GM18861 (cell line): ENCODE results near the gene ZC2HC1B.
"Not testable (repeated sequence)": the region's sequence is repeated elsewhere in the genome, so short reads cannot be mapped to it uniquely, and the experiment has no call there.

Experiments used
- ATAC-seq: cut with Tn5 transposase; IDR thresholded peaks from one replicate; pipeline ENCODE4 v1.9.1; 2021; ENCODE audit not compliant: unreplicated experiment

ZC2HC1B gene, protein sequence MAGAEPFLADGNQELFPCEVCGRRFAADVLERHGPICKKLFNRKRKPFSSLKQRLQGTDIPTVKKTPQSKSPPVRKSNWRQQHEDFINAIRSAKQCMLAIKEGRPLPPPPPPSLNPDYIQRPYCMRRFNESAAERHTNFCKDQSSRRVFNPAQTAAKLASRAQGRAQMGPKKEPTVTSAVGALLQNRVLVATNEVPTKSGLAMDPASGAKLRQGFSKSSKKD

DNA sequence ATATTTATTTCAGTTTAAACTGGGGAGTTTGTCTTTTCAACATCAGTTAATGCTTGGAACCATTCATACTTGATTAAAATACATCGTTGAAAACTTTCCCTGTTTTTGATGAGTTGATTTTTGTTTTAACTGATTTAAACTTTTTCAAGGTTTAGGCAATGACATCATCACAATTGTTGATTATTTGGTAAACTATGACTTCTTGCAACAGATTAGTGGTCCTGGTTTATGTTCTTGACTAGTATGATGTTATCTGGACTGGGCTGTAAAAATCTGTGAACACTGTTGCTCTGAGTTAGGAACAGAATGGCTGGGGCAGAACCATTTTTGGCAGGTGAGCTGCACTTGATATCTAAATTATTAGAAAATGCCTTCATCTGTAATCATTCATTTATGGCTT is at the start of gene ZC2HC1B:
Gene ZC2HC1B (plus strand): TSS at position 241 of the 400 bp plus-strand sequence. CDS start 66 bp downstream, at position 307.
- ATAC-seq, result no peak

DNA sequence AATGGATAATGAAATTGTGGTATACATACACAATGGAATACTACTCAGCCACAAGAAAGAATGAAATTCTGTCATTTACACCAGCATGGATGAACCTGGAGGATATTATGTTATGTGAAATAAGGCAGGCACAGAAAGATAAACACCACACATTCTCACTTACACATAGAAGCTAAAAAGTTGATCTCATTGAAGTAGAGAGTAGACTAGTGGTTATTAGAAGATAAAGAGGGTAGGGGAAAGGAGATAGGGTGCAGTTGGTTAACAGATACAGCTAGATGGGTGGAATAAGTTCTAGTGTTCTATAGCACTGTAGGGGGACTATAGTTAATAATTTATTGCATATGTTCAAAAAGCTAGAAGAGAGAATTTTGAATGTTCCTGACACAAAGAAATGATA is 46.7 kb upstream of the ZC2HC1B start:
- ATAC-seq, result no peak

DNA sequence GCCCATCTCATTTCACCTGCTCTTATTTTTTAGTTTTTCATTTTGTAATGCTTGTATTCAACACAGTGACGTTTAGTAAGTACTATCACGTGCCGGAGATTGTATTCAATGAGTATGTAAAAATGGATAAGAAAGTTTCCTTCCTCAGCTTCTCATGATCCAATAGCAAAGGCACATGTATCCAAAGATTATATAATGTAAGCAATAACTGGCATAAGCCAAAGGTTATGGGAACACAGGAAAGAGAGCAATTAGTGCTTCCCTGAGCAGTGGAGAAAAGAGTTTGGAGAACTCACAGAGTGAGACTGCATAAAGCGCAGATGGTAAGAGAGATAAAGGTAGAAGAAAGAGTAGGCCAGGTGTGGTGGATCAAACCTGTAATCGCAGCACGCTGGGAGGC is 42.9 kb upstream of the ZC2HC1B start:
- no peak for ATAC-seq

DNA sequence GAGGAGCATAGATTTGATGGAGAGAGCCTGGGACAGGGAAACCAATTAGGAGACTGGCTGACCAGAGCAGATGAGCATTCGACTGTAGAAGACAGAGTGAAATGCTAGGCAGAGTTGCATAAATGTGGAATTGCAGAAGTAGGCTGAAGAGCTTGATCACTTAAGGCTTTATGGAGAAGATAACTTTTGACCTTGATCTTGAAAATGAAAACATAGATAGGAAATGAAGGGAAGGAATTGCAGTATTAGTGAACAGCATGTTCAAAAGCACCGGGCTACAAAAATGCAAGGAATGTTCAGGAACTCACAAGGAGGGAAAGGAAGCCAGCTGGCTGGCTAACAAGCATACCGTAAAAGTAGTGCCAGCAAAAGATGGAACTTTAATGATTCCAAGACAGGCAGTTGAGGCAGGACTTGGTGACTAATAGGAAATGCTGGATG is 41.7 kb upstream of the ZC2HC1B start:
- no peak for ATAC-seq

DNA sequence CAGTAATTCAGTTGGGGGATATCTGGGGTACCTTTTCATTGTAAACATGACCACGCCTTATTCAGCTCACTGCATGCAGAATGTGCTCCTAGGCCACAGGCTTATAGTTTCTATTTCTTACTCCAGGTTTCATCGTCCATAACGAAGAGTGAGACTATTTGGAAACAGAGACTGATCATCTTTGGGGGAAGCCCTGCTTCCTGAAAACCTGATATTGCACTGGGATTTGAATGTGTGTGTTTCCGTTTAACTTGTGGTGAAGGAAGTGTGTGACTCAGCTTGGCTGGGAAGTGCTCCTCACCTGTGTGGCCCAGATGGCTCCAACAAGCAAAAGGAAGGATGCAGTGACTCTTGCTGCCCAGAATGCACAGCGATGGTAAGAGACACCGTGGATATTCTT is 40.7 kb upstream of the ZC2HC1B start:
- no peak for ATAC-seq

DNA sequence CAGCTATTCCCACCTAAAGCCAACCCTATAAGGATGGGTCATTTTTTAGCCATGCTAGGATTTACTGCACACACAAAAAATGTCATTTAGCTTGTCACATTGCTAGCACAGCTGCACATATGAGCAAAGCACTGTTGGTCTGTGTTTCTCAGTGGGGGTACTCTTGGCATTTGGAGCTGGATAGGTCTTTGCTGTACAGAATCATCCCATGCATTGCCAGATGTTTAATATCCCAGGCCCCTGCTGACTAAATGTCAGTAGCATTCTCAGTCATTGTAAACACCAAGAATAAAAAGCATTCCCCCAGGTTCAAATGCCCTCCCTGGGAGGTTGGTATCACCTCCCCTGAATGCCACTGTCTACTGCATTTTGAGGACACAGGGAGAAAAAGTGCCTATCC is 35.7 kb upstream of the ZC2HC1B start:
- ATAC-seq, result no peak

DNA sequence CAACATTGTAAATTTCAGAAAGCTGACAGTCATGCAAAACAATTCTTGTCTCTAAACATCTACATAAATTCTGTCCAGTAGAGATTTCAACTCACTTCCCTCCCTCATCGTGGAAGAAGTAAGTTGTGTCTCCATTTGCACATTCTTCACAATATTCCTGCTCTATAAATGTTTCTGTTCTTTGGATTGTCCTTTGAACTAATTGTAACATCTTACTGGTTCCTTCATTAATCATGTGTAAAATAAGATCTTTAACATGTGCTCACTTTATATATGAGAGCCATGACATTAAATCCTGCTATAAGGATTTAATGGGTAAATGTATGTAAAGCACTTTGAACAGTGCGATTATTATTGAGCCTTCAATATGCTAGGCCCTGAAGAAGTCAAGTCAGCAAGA is 28.1 kb upstream of the ZC2HC1B start:
- ATAC-seq, result no peak

DNA sequence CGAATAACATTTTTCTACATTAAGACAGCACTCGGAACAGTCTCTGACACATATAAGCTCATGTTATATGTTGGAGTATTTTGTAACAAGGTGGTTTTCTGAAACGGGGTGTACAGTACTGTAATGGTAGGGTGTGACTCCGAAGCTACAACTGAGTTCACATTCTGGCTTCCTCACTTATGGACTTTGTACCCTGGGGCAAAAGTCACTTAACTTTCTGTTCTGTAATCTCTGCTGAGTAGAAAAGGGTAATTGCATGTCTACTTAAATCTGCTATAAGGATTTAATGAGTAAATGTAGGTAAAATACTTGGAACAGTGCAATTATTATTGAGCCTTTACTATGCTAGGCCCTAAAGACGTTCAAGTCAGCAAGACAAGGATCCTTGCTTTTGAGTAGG is 25.9 kb upstream of the ZC2HC1B start:
- no peak for ATAC-seq

DNA sequence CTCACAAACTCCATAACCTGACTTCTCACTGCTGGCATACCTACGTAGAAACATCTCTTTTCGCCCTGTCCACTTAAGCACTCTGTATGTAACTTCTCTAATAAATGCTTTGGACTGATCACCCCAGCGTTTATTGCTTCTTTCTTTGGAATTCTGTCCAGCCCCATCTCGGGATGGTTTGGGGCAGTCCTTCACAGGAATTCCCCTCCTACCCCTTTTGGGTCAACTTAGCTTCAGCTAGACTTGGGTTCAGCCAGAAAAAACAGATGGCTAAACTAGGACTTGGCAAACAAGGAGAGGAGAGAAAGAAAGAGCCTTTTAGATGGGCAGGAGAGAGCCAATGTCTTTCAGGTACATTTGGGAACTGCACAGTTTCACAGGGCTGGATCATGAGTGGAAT is 25.1 kb upstream of the ZC2HC1B start:
- ATAC-seq, result no peak

DNA sequence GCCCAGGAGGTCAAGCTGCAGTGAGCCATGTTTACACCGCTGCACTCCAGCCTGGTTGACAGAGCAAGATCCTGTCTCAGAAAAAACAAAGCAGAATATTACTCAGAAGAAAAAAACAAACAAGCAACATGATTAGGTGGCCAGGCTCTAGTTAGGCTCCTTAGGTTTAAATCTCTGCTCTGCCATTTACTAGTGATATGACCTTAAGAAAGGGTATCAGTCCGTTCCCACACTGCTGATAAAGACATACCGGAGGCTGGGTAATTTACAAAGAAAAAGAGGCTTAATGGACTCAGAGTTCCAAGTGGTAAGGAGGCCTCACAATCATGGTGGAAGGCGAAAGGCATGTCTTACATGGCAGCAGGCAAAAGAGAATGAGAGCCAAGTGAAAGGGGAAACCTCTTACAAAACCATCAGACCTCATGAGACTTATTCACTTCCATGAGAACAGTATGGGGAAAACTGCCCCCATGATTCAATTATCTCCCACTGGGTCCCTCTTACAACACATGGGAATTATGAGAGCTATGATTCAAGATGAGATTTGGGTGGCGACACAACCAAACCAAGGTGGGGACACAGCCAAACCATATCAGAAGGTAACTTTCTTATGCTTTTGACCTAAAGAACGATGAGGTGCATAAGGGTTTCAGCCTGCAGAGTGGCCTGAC is 23.5 kb upstream of the ZC2HC1B start:
- no peak for ATAC-seq

DNA sequence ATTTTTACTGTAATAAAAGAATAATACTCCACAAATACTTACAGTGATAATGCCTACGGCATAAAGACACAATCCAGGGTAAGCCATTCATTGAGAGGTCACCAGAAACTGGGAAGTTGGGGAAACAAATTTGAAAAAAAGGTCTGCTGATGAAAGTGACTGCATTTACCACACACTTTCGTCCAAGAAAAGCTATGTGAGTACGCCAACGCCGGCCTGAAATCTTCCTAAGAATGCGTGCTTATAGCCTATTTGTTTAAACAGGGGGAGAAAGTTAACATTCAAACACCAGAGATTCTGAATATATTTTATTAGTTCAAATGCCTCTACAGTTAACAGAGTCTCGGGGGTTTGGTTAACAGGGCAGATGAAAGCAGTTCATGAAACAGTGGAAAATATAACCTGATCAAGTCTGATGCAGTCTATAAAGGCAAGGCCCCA is 21.8 kb upstream of the ZC2HC1B start:
- ATAC-seq, result no peak

DNA sequence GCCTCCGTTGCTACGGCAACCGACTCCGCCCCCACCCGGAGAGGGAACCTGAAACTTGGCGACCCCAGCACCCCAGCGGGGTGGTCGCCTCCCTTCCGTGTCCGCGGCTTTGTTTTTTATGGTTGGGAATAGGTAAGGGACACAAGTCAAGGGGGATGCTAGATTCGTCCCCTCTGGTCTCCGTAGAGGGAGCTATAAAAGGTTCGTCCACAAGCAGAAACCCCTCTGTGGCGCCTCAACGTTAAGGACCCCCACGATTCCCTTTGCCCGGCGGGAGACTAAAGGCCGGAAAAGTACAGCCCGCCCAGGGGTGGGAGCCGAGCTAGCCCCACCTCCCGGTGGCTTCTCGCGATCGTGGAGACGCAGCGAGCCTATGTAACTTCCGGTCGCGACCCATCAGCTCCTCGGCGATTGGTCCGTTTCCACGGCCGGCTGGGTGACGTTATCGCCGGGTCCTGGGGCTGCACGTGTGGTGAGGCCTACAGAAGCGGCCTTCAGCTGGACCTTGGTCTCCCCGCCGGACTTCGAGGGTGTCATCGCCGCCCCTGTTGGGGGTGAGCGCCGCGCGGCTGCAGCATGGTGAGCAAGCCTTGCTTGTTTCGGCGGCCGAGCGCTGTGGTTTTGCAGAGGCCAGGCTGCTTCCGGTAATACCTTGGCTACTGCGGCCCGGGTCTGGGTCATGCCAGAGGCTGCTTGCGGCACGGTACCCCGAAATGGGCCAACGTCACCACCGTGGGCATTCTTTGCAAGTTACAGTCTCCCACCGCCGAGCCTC is 21.2 kb upstream of the ZC2HC1B start, which contains the start of gene LTV1:
Gene LTV1 (plus strand): TSS at position 437 of the 775 bp plus-strand sequence. CDS start 140 bp downstream, at position 577.
- ATAC-seq, result peak; percentile 99

DNA sequence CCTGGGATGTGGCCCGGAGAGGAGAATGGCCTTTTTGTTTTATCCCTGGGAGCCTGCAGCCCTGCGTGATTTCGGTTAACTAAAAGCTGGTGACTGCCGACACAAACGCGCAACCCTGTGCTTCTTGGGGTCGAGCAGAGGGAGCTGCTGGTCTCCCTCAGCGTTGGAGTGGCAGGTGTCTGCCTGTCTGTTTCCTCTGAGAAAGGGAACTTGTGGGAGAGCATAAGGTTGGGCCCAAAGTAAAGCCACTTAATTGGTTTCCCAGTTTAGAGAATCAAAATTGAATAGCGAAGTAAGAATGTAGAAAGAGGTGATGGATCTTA is 20.6 kb upstream of the ZC2HC1B start:
- ATAC-seq, result no peak

DNA sequence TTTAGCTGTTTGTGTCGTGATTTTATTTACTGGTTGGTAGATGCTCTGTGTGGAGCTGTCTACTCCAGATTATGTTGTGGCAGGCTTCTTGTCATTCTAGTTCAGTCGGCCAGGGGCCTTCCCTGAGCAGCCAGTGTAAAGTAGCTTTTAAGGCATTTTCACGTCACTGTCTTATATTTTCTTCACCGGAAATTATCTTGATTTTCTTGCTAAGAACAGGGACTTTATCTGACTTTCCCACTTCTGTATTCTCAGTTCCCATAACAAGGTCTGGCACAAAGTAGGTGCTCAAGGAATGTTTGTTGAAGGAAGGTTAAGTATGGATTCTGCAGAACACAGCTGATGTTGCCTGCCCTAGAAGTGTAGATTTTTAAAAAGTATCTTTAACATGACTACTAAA is 20.3 kb upstream of the ZC2HC1B start:
- no peak for ATAC-seq

DNA sequence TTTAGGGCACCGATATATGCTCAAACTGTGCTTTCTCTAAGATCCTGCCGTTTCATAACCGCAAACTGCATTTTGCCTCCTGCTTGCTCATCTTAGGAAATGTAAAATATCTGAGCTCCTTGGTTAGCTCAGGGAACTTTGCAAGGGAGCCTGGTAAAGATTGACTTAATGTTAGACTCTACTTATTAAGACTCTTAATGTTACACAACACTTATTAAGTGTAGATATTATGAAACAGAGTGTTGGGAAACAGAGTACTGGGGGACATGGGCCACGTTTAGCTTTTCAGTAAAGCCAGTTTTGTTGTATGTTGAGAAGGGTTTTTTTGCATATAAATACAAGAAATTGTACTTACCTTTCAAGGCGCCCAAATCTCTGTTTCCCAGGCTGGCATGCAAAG is 19.2 kb upstream of the ZC2HC1B start:
- no peak for ATAC-seq

DNA sequence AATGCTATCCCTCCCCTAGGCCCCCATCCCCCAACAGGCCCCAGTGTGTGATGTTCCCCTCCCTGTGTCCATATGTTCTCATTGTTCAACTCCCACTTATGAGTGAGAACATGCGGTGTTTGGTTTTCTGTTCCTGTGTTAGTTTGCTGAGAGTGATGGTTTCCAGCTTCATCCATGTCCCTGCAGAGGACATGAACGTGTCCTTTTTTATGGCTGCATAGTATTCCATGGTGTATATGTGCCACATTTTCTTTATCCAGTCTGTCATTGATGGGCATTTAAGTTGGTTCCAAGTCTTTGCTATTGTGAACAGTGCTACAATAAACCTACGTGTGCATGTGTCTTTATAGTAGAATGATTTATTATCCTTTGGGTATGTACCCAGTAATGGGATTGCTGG is 12.6 kb upstream of the ZC2HC1B start:
- not testable (repeated sequence) for ATAC-seq

DNA sequence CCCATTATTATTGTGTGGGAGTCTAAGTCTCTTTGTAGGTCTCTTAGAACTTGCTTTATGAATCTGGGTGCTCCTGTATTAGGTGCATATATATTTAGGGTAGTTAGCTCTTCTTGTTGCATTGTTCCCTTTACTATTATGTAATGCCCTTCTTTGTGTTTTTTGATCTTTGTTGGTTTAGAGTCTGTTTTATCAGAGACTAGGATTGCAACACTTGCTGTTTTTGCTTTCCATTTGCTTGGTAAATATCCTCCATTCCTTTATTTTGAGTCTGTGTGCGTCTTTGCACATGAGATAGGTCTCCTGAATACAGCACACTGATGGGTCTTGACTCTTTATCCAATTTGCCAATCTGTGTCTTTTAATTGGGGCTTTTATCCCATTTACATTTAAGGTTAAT is 9.2 kb upstream of the ZC2HC1B start:
- not testable (repeated sequence) for ATAC-seq

DNA sequence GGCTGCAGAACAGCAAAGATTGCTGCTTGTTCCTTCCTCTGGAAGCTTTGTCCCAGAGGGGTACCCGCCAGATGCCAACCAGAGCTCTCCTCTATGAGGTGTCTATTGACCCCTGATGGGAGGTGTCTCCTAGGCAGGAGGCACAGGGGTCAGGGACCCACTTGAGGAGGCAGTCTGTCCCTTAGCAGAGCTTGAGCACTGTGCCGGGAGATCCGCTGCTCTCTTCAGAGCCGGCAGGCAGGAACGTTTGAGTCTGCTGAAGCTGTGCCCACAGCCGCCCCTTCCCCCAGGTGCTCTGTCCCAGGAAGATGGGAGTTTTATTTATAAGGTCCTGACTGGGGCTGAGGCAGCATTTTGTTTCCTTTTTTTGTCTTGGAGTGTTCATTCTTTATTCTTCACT is 7.5 kb upstream of the ZC2HC1B start:
- not testable (repeated sequence) for ATAC-seq

DNA sequence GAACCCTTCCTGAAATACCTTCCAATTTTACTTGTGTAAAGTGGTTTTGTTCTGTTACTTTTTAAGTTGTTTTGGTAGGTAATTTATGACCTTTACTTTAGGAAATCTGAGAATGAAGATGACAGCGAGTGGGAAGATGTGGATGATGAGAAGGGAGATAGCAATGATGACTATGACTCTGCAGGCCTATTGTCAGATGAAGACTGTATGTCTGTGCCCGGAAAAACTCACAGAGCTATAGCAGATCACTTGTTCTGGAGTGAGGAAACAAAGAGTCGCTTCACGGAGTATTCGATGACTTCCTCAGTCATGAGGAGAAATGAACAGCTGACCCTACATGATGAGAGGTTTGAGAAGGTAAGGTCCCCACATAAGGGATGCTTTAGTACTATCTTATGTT is 6.6 kb upstream of the ZC2HC1B start:
- no peak for ATAC-seq

DNA sequence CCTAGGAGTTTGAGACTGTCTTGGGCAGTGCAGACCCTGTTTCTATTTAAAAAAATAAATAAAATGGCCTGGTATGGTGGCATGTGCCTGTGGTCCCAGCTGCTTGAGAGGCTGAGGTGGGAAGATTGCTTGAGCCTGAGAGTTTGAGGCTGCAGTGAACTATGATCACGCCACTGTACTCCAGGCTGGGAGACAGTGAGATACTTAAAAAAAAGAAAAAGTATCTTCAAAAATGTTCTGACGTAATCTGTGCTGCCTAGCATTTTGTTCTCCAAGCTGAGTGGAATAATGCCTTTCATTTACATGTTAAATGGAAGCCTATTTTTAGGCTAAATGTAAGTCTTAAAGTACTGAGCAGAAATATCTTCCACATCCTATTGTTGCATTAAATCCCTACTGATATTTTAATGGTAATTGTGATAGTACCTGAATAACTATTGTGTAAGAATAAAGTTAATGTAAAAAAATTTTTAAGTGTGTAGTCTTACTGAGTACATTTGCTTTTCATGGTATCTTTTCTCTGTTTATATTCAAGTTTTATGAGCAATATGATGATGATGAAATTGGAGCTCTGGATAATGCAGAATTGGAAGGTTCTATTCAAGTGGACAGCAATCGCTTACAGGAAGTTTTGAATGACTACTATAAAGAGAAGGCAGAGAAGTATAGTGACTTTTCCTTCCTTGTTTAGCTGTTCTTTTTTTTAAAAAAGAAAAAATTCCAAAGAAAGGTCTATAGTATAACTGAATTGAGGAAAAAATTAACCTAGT is 4.2 kb upstream of the ZC2HC1B start:
- ATAC-seq, result no peak

DNA sequence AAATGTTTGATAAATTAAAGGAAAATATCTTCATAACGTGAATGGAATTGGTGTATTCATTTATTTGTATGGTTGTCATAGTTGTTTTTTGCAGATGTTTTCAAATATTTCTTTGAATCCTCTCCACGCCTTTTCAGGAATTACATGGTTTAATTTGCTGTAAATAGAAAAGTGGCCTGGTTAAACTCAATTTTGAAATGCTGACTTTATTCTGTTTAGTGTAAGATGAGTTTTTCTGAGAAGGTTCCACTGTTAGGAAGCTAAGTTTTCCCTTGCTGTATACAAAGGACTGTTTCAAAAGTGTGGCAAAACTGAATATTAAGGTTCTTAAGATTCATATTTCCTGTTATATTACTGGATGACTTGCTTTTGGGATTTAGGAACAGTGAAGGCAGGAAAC is 503 bp upstream of the ZC2HC1B start:
- no peak for ATAC-seq
